ENCODE results near the gene PIK3IP1.
A peak's percentile ranks its signal among the peaks of the same experiment; 100 is the strongest.

Gene PIK3IP1

DNA sequence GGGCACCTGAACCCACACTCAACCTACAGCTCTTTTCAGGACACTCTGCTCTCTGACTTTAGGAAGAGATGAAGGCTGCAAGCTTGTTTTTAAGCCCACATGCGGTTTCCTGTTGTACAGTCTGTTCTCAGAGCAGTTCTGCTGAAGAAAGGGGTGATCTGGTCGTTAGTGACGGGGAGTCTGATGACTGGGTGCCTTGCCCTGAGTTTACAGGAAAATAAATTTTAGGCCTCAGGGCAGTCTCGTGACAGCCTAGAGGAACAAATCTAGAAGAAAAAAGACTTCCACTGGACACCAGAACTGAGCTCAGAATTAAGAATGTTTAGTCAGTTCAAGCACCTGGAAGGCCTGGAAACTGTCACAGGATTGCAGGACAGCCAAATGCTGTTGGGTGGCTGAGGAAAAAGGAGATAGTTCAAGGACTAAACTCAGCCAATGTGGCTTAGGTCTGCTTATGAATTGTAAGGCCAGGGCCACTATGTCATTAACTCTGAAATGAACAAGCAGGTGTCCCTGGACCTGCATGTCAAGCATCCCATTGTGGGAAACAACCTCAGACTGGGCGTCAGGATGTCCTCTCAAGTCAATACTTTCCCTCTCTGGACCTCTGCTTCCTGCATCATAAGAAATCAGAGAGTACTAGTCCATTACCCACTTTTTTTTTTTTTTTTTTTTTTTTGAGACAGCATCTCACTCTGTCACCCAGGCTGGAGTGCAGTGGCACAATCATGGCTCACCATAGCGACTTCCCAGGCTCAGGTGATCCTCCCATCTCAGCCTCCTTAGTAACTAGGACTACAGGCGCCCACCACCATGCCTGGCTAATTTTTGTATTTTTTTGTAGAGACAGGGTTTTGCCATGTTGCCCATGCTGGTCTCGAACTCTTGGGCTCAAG is 5.7 kb downstream of the PIK3IP1 start:
- DNase-seq (ENCODE audit: insufficient read length) = no peak
- peak; percentile 74 for FAIRE-seq
- TF ChIP-seq TAF1 (IDR thresholded peaks at IDR 0.05; ENCODE audit: borderline replicate concordance, low read depth, low read length) (no peak), POLR2AphosphoS5 (IDR thresholded peaks at IDR 0.05; ENCODE audit: low read depth, low read length) (no peak), POLR2A (IDR thresholded peaks at IDR 0.05; ENCODE audit: low read depth, low read length) (no peak)

DNA sequence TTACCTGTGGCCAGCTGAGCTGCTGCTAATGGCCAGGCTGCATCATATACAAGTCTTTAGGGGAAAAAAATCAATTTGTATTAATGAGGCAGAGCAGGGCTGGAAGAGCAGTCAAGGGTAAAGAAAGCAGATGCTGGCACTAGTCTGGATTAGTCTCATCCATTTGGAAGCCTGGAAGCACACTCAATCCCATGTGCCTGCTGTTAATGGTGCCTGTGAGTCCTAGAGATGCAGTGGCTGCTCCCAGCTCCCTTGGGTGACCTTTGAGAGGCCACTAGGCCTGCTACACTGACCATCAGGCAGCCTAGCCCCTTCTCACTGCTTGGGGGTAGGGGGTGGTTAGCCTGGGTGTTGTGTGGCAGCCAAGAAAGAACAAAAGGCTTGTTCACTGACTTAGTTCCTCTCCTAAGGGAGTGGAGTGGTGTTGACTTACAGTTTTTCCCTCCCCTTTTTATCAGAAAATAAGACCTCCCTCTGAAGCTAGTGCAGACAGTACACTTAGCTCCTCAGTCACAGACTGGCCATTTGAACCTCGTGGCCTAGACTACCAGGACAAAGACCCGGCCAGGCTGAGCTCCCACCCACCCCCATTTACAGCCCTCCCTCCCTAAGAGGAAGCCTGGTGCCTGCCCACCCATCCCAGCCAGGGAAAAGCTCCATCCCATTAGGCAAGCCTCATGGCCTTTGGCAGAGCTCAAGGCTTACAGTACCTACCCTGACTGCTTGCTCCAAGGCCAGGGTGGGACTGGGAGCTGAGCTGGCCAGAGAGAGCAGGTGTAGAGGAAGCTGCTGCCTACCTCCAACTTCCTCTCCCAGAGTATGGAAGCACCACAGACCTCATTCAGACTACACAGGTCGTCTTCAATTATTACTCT is 7.8 kb downstream of the PIK3IP1 start:
- FAIRE-seq = no peak
- TF ChIP-seq TAF1 (IDR thresholded peaks at IDR 0.05; ENCODE audit: borderline replicate concordance, low read depth, low read length) = no peak
- DNase-seq (ENCODE audit: insufficient read length) = no peak

DNA sequence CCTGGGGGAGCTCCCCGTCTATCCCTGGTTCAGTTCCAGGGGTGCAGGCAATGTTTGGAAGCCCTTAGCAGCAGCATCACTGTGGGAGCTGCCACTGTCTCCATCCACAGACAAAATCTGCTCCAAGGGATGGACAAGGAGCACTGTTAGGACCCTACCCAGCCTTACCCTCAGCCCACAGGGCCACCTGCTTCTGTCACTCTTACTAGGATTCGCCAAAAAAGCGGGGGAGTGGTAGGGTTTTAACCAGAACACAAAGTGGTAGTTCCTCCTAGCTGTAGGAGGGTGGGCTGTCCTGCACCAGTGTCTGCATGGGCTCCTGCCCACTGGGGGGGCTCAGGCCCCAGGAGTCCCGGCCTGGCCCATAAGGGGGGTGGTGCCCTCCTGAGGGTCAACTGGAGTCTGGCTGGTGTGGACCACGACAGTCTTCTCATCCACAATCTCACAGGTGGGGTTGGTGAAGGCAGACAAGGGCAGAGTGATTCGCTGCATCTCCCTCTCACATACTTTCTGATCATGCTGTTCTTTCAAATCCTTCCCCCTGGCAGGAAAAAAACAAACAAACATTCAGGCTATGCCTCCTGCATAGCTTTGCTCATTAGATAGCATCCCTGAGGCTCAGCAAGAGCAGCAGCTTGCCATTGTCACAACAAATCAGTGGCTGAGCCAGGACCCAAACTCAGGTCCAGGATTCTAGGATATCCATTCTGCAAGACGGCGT is 9.4 kb downstream of the PIK3IP1 start:
- TF ChIP-seq POLR2A (IDR thresholded peaks at IDR 0.05; ENCODE audit: low read depth, low read length) (no peak), TAF1 (IDR thresholded peaks at IDR 0.05; ENCODE audit: borderline replicate concordance, low read depth, low read length) (no peak), POLR2AphosphoS5 (IDR thresholded peaks at IDR 0.05; ENCODE audit: low read depth, low read length) (no peak)
- DNase-seq (ENCODE audit: insufficient read length) = no peak
- FAIRE-seq = no peak

DNA sequence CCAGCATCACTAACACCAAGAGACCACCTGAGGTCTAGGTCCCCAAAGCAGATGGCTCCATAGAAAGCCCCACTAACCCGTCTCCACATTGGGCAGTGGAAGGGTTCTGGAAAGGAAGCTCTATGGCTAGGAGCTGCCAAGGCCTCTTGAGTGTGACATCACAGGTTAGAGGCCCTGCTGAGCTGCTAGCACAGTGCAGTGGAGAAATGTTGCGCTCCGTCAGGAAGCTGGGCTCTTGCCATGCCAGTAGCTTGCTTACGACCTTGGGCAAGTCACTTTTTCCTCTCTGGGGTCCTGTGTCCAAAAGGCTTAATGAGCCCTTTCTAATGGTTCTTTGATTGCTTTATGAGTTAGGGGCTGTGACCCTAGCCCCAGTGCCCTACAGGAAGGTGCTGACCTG is 10.6 kb downstream of the PIK3IP1 start:
- FAIRE-seq (no peak), DNase-seq (ENCODE audit: insufficient read length) (no peak)
- TF ChIP-seq POLR2A (IDR thresholded peaks at IDR 0.05; ENCODE audit: low read depth, low read length) (no peak), POLR2AphosphoS5 (IDR thresholded peaks at IDR 0.05; ENCODE audit: low read depth, low read length) (no peak), TAF1 (IDR thresholded peaks at IDR 0.05; ENCODE audit: borderline replicate concordance, low read depth, low read length) (no peak)

DNA sequence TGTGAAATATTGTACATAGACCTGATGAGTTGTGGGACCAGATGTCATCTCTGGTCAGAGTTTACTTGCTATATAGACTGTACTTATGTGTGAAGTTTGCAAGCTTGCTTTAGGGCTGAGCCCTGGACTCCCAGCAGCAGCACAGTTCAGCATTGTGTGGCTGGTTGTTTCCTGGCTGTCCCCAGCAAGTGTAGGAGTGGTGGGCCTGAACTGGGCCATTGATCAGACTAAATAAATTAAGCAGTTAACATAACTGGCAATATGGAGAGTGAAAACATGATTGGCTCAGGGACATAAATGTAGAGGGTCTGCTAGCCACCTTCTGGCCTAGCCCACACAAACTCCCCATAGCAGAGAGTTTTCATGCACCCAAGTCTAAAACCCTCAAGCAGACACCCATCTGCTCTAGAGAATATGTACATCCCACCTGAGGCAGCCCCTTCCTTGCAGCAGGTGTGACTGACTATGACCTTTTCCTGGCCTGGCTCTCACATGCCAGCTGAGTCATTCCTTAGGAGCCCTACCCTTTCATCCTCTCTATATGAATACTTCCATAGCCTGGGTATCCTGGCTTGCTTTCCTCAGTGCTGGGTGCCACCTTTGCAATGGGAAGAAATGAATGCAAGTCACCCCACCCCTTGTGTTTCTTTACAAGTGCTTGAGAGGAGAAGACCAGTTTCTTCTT is 12.3 kb downstream of the PIK3IP1 start:
- DNase-seq (ENCODE audit: insufficient read length) (no peak), FAIRE-seq (no peak)
- TF ChIP-seq TAF1 (IDR thresholded peaks at IDR 0.05; ENCODE audit: borderline replicate concordance, low read depth, low read length) = no peak
- TF ChIP-seq POLR2AphosphoS5 (IDR thresholded peaks at IDR 0.05; ENCODE audit: low read depth, low read length) = no peak
- no peak for TF ChIP-seq POLR2A (IDR thresholded peaks at IDR 0.05; ENCODE audit: low read depth, low read length)

DNA sequence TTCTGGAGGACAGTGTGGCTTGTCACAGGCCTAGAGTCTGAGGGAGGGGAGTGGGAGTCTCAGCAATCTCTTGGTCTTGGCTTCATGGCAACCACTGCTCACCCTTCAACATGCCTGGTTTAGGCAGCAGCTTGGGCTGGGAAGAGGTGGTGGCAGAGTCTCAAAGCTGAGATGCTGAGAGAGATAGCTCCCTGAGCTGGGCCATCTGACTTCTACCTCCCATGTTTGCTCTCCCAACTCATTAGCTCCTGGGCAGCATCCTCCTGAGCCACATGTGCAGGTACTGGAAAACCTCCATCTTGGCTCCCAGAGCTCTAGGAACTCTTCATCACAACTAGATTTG is 13.0 kb downstream of the PIK3IP1 start:
- TF ChIP-seq POLR2AphosphoS5 (IDR thresholded peaks at IDR 0.05; ENCODE audit: low read depth, low read length) (no peak), TAF1 (IDR thresholded peaks at IDR 0.05; ENCODE audit: borderline replicate concordance, low read depth, low read length) (no peak), POLR2A (IDR thresholded peaks at IDR 0.05; ENCODE audit: low read depth, low read length) (no peak)
- peak; percentile 9 for FAIRE-seq
- DNase-seq (ENCODE audit: insufficient read length) = no peak

DNA sequence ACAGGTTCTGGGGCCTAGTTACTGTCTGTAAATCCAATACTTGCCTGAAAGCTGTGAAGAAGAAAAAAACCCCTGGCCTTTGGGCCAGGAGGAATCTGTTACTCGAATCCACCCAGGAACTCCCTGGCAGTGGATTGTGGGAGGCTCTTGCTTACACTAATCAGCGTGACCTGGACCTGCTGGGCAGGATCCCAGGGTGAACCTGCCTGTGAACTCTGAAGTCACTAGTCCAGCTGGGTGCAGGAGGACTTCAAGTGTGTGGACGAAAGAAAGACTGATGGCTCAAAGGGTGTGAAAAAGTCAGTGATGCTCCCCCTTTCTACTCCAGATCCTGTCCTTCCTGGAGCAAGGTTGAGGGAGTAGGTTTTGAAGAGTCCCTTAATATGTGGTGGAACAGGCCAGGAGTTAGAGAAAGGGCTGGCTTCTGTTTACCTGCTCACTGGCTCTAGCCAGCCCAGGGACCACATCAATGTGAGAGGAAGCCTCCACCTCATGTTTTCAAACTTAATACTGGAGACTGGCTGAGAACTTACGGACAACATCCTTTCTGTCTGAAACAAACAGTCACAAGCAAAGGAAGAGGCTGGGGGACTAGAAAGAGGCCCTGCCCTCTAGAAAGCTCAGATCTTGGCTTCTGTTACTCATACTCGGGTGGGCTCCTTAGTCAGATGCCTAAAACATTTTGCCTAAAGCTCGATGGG is 13.5 kb downstream of the PIK3IP1 start:
- DNase-seq (ENCODE audit: insufficient read length) = no peak
- FAIRE-seq = no peak
- TF ChIP-seq POLR2A (IDR thresholded peaks at IDR 0.05; ENCODE audit: low read depth, low read length) = no peak

DNA sequence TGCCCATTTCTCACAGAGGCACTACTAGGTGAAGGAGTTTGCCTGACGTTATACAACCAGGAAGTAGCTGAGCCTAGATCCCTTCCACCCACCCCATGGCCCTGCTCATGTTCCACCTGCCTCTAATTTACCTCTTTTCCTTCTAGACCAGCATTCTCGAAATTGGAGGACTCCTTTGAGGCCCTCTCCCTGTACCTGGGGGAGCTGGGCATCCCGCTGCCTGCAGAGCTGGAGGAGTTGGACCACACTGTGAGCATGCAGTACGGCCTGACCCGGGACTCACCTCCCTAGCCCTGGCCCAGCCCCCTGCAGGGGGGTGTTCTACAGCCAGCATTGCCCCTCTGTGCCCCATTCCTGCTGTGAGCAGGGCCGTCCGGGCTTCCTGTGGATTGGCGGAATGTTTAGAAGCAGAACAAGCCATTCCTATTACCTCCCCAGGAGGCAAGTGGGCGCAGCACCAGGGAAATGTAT is 14.1 kb downstream of the PIK3IP1 start:
- TF ChIP-seq POLR2AphosphoS5 (IDR thresholded peaks at IDR 0.05; ENCODE audit: low read depth, low read length) (no peak), POLR2A (IDR thresholded peaks at IDR 0.05; ENCODE audit: low read depth, low read length) (no peak), TAF1 (IDR thresholded peaks at IDR 0.05; ENCODE audit: borderline replicate concordance, low read depth, low read length) (no peak)
- FAIRE-seq = no peak
- DNase-seq (ENCODE audit: insufficient read length) = no peak

DNA sequence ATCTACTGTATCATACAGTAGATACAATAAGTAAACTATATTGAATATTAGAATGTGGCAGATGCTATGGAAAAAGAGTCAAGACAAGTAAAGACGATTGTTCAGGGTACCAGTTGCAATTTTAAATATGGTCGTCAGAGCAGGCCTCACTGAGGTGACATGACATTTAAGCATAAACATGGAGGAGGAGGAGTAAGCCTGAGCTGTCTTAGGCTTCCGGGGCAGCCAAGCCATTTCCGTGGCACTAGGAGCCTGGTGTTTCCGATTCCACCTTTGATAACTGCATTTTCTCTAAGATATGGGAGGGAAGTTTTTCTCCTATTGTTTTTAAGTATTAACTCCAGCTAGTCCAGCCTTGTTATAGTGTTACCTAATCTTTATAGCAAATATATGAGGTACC is 14.5 kb downstream of the PIK3IP1 start:
- no peak for TF ChIP-seq TAF1 (IDR thresholded peaks at IDR 0.05; ENCODE audit: borderline replicate concordance, low read depth, low read length)
- no peak for TF ChIP-seq POLR2AphosphoS5 (IDR thresholded peaks at IDR 0.05; ENCODE audit: low read depth, low read length)
- no peak for TF ChIP-seq POLR2A (IDR thresholded peaks at IDR 0.05; ENCODE audit: low read depth, low read length)
- DNase-seq (ENCODE audit: insufficient read length) (no peak), FAIRE-seq (no peak)

DNA sequence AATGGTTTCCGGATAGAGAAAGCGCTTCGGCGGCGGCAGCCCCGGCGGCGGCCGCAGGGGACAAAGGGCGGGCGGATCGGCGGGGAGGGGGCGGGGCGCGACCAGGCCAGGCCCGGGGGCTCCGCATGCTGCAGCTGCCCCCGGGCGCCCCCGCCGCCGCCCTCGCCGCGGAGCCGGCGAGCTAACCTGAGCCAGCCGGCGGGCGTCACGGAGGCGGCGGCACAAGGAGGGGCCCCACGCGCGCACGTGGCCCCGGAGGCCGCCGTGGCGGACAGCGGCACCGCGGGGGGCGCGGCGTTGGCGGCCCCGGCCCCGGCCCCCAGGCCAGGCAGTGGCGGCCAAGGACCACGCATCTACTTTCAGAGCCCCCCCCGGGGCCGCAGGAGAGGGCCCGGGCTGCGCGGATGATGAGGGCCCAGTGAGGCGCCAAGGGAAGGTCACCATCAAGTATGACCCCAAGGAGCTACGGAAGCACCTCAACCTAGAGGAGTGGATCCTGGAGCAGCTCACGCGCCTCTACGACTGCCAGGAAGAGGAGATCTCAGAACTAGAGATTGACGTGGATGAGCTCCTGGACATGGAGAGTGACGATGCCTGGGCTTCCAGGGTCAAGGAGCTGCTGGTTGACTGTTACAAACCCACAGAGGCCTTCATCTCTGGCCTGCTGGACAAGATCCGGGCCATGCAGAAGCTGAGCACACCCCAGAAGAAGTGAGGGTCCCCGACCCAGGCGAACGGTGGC is 15.7 kb downstream of the PIK3IP1 start:
- DNase-seq (ENCODE audit: insufficient read length) (no peak), FAIRE-seq (no peak)
- TF ChIP-seq TAF1 (IDR thresholded peaks at IDR 0.05; ENCODE audit: borderline replicate concordance, low read depth, low read length) (no peak), POLR2A (IDR thresholded peaks at IDR 0.05; ENCODE audit: low read depth, low read length) (no peak), POLR2AphosphoS5 (IDR thresholded peaks at IDR 0.05; ENCODE audit: low read depth, low read length) (no peak)
